HEK293 (cell line): Measurements from ENCODE around the gene METAP1.

Source experiments
- CTCF ChIA-PET: fragments of 350-600 bp; formaldehyde crosslinking; extraction: SDS; loops from one replicate; lab custom pipeline; 2021; ENCODE audit warnings: antibody characterized with exemption; lab: Yijun Ruan, JAX
- POLR2A ChIA-PET: fragments of 300-600 bp; formaldehyde crosslinking; extraction: SDS; loops from one replicate; lab custom pipeline; 2020; ENCODE audit warnings: antibody characterized with exemption, inconsistent platforms; lab: Yijun Ruan, JAX
- H3K27ac ChIP-seq: fragments of 200-500 bp; sonication (Bioruptor generic); 2 replicates; pipeline ENCODE4 v1.5.1; 2014; ENCODE audit warnings: low read depth, low read length, control low read depth, inconsistent platforms; ENCODE audit errors: extremely low read depth
- H3K36me3 ChIP-seq, 2 experiments: fragments of 200-500 bp in 1 of 2; sonication (Bioruptor generic) in 1 of 2; 1 replicate in 1 of 2; 2 replicates in 1 of 2; pipeline ENCODE4 v1.5.1; 2014 to 2017; ENCODE audit warnings: inconsistent platforms in 2 of 2, low read length in 2 of 2; ENCODE audit not compliant: control insufficient read depth in 2 of 2, insufficient read depth in 1 of 2
- H3K4me1 ChIP-seq: fragments of 200-500 bp; sonication (Bioruptor generic); 2 replicates; pipeline ENCODE4 v1.5.1; 2014; ENCODE audit warnings: mild to moderate bottlenecking, low read length, inconsistent platforms; ENCODE audit not compliant: control insufficient read depth, insufficient read depth
- H3K4me3 ChIP-seq: 2 replicates; pipeline ENCODE4 v1.5.1; 2011; ENCODE audit warnings: low read depth, mild to moderate bottlenecking, control low read depth, low read length, moderate library complexity
- H3K9me3 ChIP-seq: fragments of 200-500 bp; sonication (Bioruptor generic); 2 replicates; pipeline ENCODE4 v1.5.1; 2014; ENCODE audit warnings: low read depth, low read length, inconsistent platforms; ENCODE audit not compliant: control insufficient read depth, insufficient read depth
- ATF2 ChIP-seq: fragments of 450-650 bp; formaldehyde crosslinking; IDR thresholded peaks from 2 replicates; pipeline ENCODE4 v1.5.1; 2016; ENCODE audit warnings: missing biosample characterization, missing genetic modification characterization, low read depth
- GFI1B ChIP-seq: fragments of 450-650 bp; formaldehyde crosslinking; IDR thresholded peaks from 2 replicates; pipeline ENCODE4 v1.5.1; 2016; ENCODE audit warnings: missing biosample characterization, missing genetic modification characterization
- GLI4 ChIP-seq: fragments of 450-650 bp; formaldehyde crosslinking; IDR thresholded peaks from 2 replicates; pipeline ENCODE4 v1.5.1; 2016; ENCODE audit warnings: missing biosample characterization, missing genetic modification characterization
- HIC1 ChIP-seq: fragments of 450-650 bp; formaldehyde crosslinking; IDR thresholded peaks from 2 replicates; pipeline ENCODE4 v1.5.1; 2016; ENCODE audit warnings: missing biosample characterization, missing genetic modification characterization
- KLF16 ChIP-seq: fragments of 450-650 bp; formaldehyde crosslinking; IDR thresholded peaks from 2 replicates; pipeline ENCODE4 v1.5.1; 2017; ENCODE audit warnings: missing biosample characterization, missing genetic modification characterization
- KLF9 ChIP-seq: fragments of 450-650 bp; formaldehyde crosslinking; IDR thresholded peaks from 2 replicates; pipeline ENCODE4 v1.5.1; 2016; ENCODE audit warnings: missing biosample characterization, missing genetic modification characterization, low read depth
- MEIS1 ChIP-seq: sonication (generic); formaldehyde crosslinking; IDR thresholded peaks from 2 replicates; pipeline ENCODE4 v1.8.1; 2022; ENCODE audit warnings: missing genetic modification reagents, mild to moderate bottlenecking, borderline replicate concordance
- OSR2 ChIP-seq: fragments of 450-650 bp; formaldehyde crosslinking; IDR thresholded peaks from 2 replicates; pipeline ENCODE4 v1.5.1; 2016; ENCODE audit warnings: missing biosample characterization, missing genetic modification characterization
- PRDM1 ChIP-seq: fragments of 450-650 bp; formaldehyde crosslinking; IDR thresholded peaks from 2 replicates; pipeline ENCODE4; 2016; ENCODE audit warnings: missing biosample characterization, missing genetic modification characterization
- TRIM28 ChIP-seq: IDR thresholded peaks from 2 replicates; pipeline ENCODE4 v1.6.1; 2011; ENCODE audit warnings: low read length, control low read depth, borderline replicate concordance
- ZBTB49 ChIP-seq: fragments of 450-650 bp; formaldehyde crosslinking; IDR thresholded peaks from 2 replicates; pipeline ENCODE4 v1.5.1; 2016; ENCODE audit warnings: missing biosample characterization, missing genetic modification characterization, low read depth
- ZIC2 ChIP-seq: fragments of 450-650 bp; formaldehyde crosslinking; IDR thresholded peaks from 2 replicates; pipeline ENCODE4 v1.5.1; 2016; ENCODE audit warnings: missing biosample characterization, missing genetic modification characterization
- ZNF10 ChIP-seq: fragments of 450-650 bp; formaldehyde crosslinking; IDR thresholded peaks from 2 replicates; pipeline ENCODE4 v1.5.1; 2017; ENCODE audit warnings: missing biosample characterization, missing genetic modification characterization
- ZNF174 ChIP-seq: fragments of 450-650 bp; formaldehyde crosslinking; IDR thresholded peaks from 2 replicates; pipeline ENCODE4 v1.5.0; 2017; ENCODE audit warnings: missing biosample characterization, mild to moderate bottlenecking, missing genetic modification characterization
- ZNF18 ChIP-seq: fragments of 450-650 bp; formaldehyde crosslinking; IDR thresholded peaks from 2 replicates; pipeline ENCODE4 v1.5.1; 2016; ENCODE audit warnings: missing biosample characterization, missing genetic modification characterization
- ZNF223 ChIP-seq: fragments of 450-650 bp; formaldehyde crosslinking; IDR thresholded peaks from 2 replicates; pipeline ENCODE4 v1.5.1; 2016; ENCODE audit warnings: missing biosample characterization, missing genetic modification characterization
- ZNF266 ChIP-seq: fragments of 450-650 bp; formaldehyde crosslinking; IDR thresholded peaks from 2 replicates; pipeline ENCODE4 v1.5.1; 2016; ENCODE audit warnings: missing biosample characterization, missing genetic modification characterization, low read depth
- ZNF416 ChIP-seq: fragments of 450-650 bp; formaldehyde crosslinking; IDR thresholded peaks from 2 replicates; pipeline ENCODE4 v1.5.1; 2016; ENCODE audit warnings: missing biosample characterization, missing genetic modification characterization
- ZNF449 ChIP-seq: fragments of 450-650 bp; formaldehyde crosslinking; IDR thresholded peaks from 2 replicates; pipeline ENCODE4 v1.5.1; 2017; ENCODE audit warnings: missing biosample characterization, mild to moderate bottlenecking, missing genetic modification characterization, moderate library complexity
- ZNF510 ChIP-seq: fragments of 450-650 bp; formaldehyde crosslinking; IDR thresholded peaks from 2 replicates; pipeline ENCODE4 v1.5.1; 2018; ENCODE audit warnings: mild to moderate bottlenecking, missing genetic modification characterization, missing biosample characterization; ENCODE audit not compliant: insufficient replicate concordance
- ZNF623 ChIP-seq: fragments of 450-650 bp; formaldehyde crosslinking; IDR thresholded peaks from 2 replicates; pipeline ENCODE4 v1.5.1; 2016; ENCODE audit warnings: missing biosample characterization, missing genetic modification characterization
- ZNF624 ChIP-seq: fragments of 450-650 bp; formaldehyde crosslinking; IDR thresholded peaks from 2 replicates; pipeline ENCODE4 v1.5.1; 2017; ENCODE audit warnings: missing biosample characterization, missing genetic modification characterization
- ZNF639 ChIP-seq: fragments of 450-650 bp; formaldehyde crosslinking; IDR thresholded peaks from 2 replicates; pipeline ENCODE4 v1.5.1; 2016; ENCODE audit warnings: missing biosample characterization, missing genetic modification characterization
- ZNF777 ChIP-seq: fragments of 450-650 bp; formaldehyde crosslinking; IDR thresholded peaks from 2 replicates; pipeline ENCODE4 v1.5.1; 2017; ENCODE audit warnings: missing biosample characterization, missing genetic modification characterization, borderline replicate concordance
- ZNF830 ChIP-seq: fragments of 450-650 bp; IDR thresholded peaks from 2 replicates; pipeline ENCODE4 v1.5.0; 2018; ENCODE audit warnings: missing biosample characterization, missing genetic modification characterization, low read depth, mild to moderate bottlenecking, moderate library complexity

METAP1 gene

GRCh38 chr4:99029018-99029735 is 33.7 kb downstream of the METAP1 start:
- POLR2A ChIA-PET, result interaction anchor here (0.7 kb wide), 1 partner anchor 34 kb away, joined by 3 read pairs; the partner anchor contains the start of gene METAP1
- TF ChIP-seq ZNF174 (tag by site-specific recombination) (no peak), ZNF18 (no peak), ZNF510 (tag by site-specific recombination) (no peak), ZNF266 (no peak), ZNF639 (tag by site-specific recombination) (no peak), HIC1 (tag by site-specific recombination) (no peak), KLF16 (tag by site-specific recombination) (no peak), MEIS1 (CRISPR knock-in tag) (no peak), GLI4 (tag by site-specific recombination) (no peak), ZNF777 (tag by site-specific recombination) (no peak), ZNF416 (tag by site-specific recombination) (no peak), ZNF223 (tag by site-specific recombination) (no peak), ZIC2 (tag by site-specific recombination) (no peak), PRDM1 (no peak), ATF2 (no peak)
- TF ChIP-seq, all 188 proteins: peak for 0
- Histone ChIP-seq H3K9me3 (no peaks in the 10 kb centered on the region), H3K4me1 (no peaks in the 10 kb centered on the region), H3K36me3 (peaks cover 0 to 10% of the 10 kb centered on the region in 2 experiments; a peak in 1 of 3 replicates), H3K4me3 (no peak overlapping the region), H3K27ac (no peak overlapping the region)
- CTCF ChIA-PET, result interaction anchor here (0.6 to 1.3 kb wide), 3 partner anchors 34 to 587 kb away, joined by 3 to 5 read pairs (median 4); partner anchors contain the start of gene METAP1

- CTCF ChIA-PET, result interaction anchor here (0.6 to 1.3 kb wide), 3 partner anchors 27 to 438 kb away, joined by 3 to 4 read pairs (median 4); partner anchors contain the start of gene METAP1
- Histone ChIP-seq H3K4me1 (no peaks in the 10 kb centered on the region), H3K9me3 (no peaks in the 10 kb centered on the region), H3K4me3 (no peak overlapping the region), H3K27ac (no peak overlapping the region), H3K36me3 (peaks cover 0 to 11% of the 10 kb centered on the region in 2 experiments; a peak in 1 of 3 replicates)
- POLR2A ChIA-PET, result no interaction called here
- TF ChIP-seq ZNF449 (tag by site-specific recombination) (no peak), ZNF830 (tag by site-specific recombination) (no peak), GFI1B (tag by site-specific recombination) (no peak), ZNF623 (tag by site-specific recombination) (no peak), OSR2 (tag by site-specific recombination) (no peak), KLF9 (tag by site-specific recombination) (no peak), ZNF624 (tag by site-specific recombination) (no peak), ZBTB49 (tag by site-specific recombination) (no peak), TRIM28 (no peak), ZNF10 (no peak)
These were observed 34.3 kb downstream of the METAP1 start for GRCh38 chr4:99029852-99030251.
